Left lung (tissue), 10 donors: ENCODE measurements around the gene LAMTOR1. TPM values are rescaled to one million over a fixed set of nuclear protein-coding genes. Genes with fewer than 3 reads are reported as not detected.
"Not testable (repeated sequence)": the region's sequence is repeated elsewhere in the genome, so short reads cannot be mapped to it uniquely, and the experiment has no call there.

Source experiments
- ATAC-seq: fragments of 200-7000 bp; cut with Tn5 transposase; one replicate; pipeline ENCODE4 v1.9.1; 2020; ENCODE audit warnings: moderate library complexity
- DNase-seq, 4 donors: peaks; one replicate each; pipeline ENCODE4 v3.0.0-alpha.2; 2013 to 2020
- H3K27ac ChIP-seq, 2 donors: fragments of 200-600 bp; sonication (generic) in 1 of 2; one replicate each; pipeline versions ENCODE4 v1.5.0 to v1.8.0; 2020 to 2021
- H3K27me3 ChIP-seq, 2 donors: fragments of 200-600 bp; sonication (generic) in 1 of 2; one replicate each; pipeline versions ENCODE4 v1.5.0 to v1.8.0; 2020 to 2021
- H3K36me3 ChIP-seq, 2 donors: fragments of 200-600 bp; sonication (generic) in 1 of 2; one replicate each; pipeline versions ENCODE4 v1.5.0 to v1.8.0; 2020 to 2021
- H3K4me1 ChIP-seq, 2 donors: fragments of 200-600 bp; one replicate each; pipeline ENCODE4 v1.8.0; 2021
- H3K4me3 ChIP-seq, 2 donors: fragments of 200-600 bp; sonication (generic) in 1 of 2; one replicate each; pipeline versions ENCODE4 v1.5.0 to v1.8.0; 2020 to 2021; ENCODE audit warnings: mild to moderate bottlenecking in 1 of 2
- H3K9me3 ChIP-seq, 2 donors: fragments of 200-600 bp; sonication (generic) in 1 of 2; one replicate each; pipeline versions ENCODE4 v1.5.0 to v1.8.0; 2020 to 2021
- intact Hi-C, 2 donors: fragments of 100-400 bp; cut with DNase I; formaldehyde crosslinking; loops; one replicate each; pipeline versions ENCODE4 v1.11.2 to v1.14.2; 2022
- polyA plus RNA-seq, 6 donors: library from polyadenylated mRNA; unstranded; fragments of 120-200 nt; gene quantifications; one replicate each; pipeline ENCODE4 v1.2.1, GENCODE V29; 2013; ENCODE audit not compliant: insufficient read length in 6 of 6
- total RNA-seq, 2 donors: library from RNA; stranded (reverse); fragmentation: NEBNext Ultra II Directional; extraction: Animal tissue kit (Norgen Biotek cat#: 25700); gene quantifications; one replicate each; pipeline ENCODE4 v1.2.1, GENCODE V29; 2021
- TF ChIP-seq, protein P1 (sequence below), 2 donors: fragments of 200-600 bp; sonication (generic) in 1 of 2; IDR thresholded peaks; one replicate each; pipeline versions ENCODE4 v1.5.0 to v1.8.0; 2021; ENCODE audit warnings: antibody characterized with exemption in 2 of 2
- donor health status: DM: no; HTN: yes; CAD: no.
- donor health status: DM: no; HTN: no; CAD: no.

The LAMTOR1 gene
- total and polyA plus RNA-seq, 8 donors = 92.5 to 118 (median 112) TPM

DNA sequence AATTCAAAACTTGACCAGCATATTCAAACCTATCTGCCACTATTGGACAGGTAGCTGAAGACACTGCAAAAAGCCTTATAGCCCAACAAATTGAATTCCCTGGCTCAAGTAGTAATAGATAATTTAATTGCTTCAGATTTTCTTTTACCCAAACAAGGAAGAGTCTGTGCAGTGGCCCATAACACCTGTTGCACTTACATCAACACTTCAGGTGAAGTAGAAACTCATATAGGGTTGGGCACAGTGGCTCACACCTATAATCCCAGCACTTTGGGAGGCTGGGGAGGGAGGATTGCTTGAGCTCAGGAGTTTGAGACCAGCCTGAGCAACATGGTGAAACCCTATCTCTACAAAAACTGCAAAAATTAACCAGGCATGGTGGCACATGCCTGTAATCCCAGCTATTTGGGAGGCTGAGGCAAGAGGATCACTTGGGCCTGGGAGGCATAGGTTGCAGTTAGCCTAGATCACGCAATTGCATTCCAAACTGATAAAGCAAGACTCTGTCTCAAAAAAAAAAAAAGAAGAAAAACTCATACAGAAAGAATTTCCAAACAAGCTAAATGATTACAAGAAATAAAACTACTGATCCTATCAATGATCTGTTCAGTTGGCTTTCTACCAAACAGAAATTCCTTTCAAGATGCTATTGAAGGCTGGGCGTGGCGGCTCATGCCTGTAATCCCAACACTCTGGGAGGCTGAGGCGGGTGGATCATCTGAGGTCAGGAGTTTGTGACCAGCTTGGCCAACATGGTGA is 41.9 kb upstream of the LAMTOR1 start:
- intact Hi-C loops = no loop called here
- no peaks in the 10 kb centered on the region for H3K27me3 ChIP-seq
- ATAC-seq (no peak), DNase-seq (no peak)
- H3K27ac ChIP-seq = no peak overlapping the region
- no peaks in the 10 kb centered on the region for H3K36me3 ChIP-seq
- H3K4me1 ChIP-seq = peaks cover 0 to 11% of the 10 kb centered on the region in 2 donors
- H3K9me3 ChIP-seq = no peaks in the 10 kb centered on the region
- TF ChIP-seq, protein P1, sequence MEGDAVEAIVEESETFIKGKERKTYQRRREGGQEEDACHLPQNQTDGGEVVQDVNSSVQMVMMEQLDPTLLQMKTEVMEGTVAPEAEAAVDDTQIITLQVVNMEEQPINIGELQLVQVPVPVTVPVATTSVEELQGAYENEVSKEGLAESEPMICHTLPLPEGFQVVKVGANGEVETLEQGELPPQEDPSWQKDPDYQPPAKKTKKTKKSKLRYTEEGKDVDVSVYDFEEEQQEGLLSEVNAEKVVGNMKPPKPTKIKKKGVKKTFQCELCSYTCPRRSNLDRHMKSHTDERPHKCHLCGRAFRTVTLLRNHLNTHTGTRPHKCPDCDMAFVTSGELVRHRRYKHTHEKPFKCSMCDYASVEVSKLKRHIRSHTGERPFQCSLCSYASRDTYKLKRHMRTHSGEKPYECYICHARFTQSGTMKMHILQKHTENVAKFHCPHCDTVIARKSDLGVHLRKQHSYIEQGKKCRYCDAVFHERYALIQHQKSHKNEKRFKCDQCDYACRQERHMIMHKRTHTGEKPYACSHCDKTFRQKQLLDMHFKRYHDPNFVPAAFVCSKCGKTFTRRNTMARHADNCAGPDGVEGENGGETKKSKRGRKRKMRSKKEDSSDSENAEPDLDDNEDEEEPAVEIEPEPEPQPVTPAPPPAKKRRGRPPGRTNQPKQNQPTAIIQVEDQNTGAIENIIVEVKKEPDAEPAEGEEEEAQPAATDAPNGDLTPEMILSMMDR (IDR thresholded peaks at IDR 0.05) = no peak
- no peak overlapping the region for H3K4me3 ChIP-seq

DNA sequence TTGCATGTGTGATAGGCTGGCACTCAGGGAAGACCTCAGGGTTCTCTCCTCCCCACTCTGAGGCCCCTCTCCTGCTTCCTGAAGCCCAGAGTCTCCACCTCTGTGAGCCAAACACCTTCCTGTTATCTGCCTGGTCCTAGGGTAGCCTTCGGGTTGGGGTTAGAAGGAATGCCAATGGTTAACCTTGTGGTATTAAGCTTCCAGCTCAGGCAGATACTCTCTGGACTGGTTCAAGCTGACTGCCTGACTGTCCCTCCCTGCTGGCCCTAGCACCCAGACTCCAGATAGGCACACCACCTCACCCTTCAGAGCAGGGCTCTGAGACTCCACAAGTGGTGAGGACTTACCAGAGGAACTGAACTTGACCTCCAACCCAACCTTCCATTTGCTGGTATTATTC is 39.4 kb upstream of the LAMTOR1 start:
- ATAC-seq, H3K27me3 ChIP-seq, intact Hi-C loops, H3K27ac ChIP-seq, H3K4me3 ChIP-seq, H3K36me3 ChIP-seq, H3K9me3 ChIP-seq, DNase-seq: not testable (repeated sequence)
- peaks cover 0 to 18% of the 10 kb centered on the region in 2 donors for H3K4me1 ChIP-seq

DNA sequence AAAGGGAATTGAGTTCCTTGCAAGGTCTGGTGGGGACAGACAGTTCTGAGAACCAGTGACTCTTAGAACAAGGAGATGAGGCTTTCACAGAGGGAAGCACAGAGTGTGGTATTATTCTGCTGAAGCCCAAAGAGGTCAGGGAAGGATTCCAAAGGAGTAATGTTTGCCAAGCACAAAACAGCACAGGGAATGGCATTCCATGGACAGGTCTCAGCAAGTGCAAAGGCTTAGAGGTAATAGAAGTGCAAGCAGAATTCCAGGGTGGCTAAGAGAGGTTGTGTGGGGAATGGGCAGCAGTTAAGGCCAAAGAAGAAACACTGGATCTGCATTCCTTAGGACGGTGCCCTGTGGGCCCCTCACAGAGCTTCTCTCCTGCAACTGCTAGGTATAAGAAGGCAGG is 39.0 kb upstream of the LAMTOR1 start:
- H3K27ac ChIP-seq, H3K27me3 ChIP-seq, ATAC-seq, DNase-seq, H3K36me3 ChIP-seq, intact Hi-C loops, H3K4me3 ChIP-seq, H3K9me3 ChIP-seq: not testable (repeated sequence)
- peaks cover 0 to 22% of the 10 kb centered on the region in 2 donors for H3K4me1 ChIP-seq

DNA sequence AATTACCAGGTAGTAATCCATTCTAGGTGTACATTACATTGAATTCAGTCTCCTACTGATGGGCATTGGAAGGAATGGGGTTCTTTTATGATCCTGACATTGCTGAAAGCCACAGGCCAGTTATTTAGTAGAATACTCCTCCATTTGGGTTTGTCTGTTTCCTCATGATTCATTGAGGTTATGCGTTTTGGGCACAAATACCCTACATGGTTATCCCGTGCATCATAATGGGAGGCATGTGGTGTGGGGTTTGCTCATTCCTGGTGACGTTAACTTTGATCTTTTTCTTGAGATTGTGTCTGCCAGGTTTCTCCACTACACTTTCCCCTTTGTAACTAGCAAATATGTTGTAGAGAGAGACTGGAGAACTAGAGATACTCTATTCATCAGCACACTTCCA is 38.0 kb upstream of the LAMTOR1 start:
- Histone ChIP-seq H3K9me3 (no peaks in the 10 kb centered on the region), H3K27me3 (no peaks in the 10 kb centered on the region), H3K36me3 (no peaks in the 10 kb centered on the region), H3K27ac (peak overlapping the region in 1 of 2 donors; percentile 57), H3K4me3 (no peak overlapping the region), H3K4me1 (peaks cover 0 to 26% of the 10 kb centered on the region in 2 donors)
- no peak for DNase-seq
- TF ChIP-seq, protein P1 (IDR thresholded peaks at IDR 0.05) = no peak
- intact Hi-C loops = no loop called here
- no peak for ATAC-seq

GRCh38 chr11:72140661-72141060 is 37.6 kb upstream of the LAMTOR1 start:
- no peak for ATAC-seq
- Histone ChIP-seq H3K4me1 (peaks cover 0 to 26% of the 10 kb centered on the region in 2 donors), H3K9me3 (no peaks in the 10 kb centered on the region), H3K27ac (peak overlapping the region in 1 of 2 donors; percentile 57), H3K36me3 (no peaks in the 10 kb centered on the region), H3K27me3 (no peaks in the 10 kb centered on the region), H3K4me3 (no peak overlapping the region)
- DNase-seq = no peak
- TF ChIP-seq, protein P1 (IDR thresholded peaks at IDR 0.05) = no peak
- intact Hi-C loops = no loop called here

DNA sequence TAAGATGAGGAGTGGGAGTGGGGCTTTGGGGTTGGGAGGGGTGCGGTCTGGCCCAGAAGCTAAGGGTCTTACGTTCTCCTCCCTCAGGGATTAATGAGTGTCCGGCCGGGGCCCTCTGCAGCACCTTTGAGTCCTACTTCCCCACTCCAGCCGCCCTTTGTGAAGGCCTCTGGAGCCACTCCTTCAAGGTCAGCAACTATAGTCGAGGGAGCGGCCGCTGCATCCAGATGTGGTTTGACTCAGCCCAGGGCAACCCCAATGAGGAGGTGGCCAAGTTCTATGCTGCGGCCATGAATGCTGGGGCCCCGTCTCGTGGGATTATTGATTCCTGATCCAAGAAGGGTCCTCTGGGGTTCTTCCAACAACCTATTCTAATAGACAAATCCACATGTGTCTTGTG is 36.4 kb upstream of the LAMTOR1 start:
- DNase-seq (no peak), ATAC-seq (no peak)
- TF ChIP-seq, protein P1 (IDR thresholded peaks at IDR 0.05) = no peak
- no peaks in the 10 kb centered on the region for H3K27me3 ChIP-seq
- H3K36me3 ChIP-seq = no peaks in the 10 kb centered on the region
- no peak overlapping the region for H3K4me3 ChIP-seq
- H3K4me1 ChIP-seq = peaks cover 0 to 35% of the 10 kb centered on the region in 2 donors
- intact Hi-C loops = no loop called here
- H3K27ac ChIP-seq = peak overlapping the region in 1 of 2 donors; percentile 28
- H3K9me3 ChIP-seq = no peaks in the 10 kb centered on the region
